ENCODE data around the gene SLC4A1. TPM values are rescaled to one million over a fixed set of nuclear protein-coding genes. Genes with fewer than 3 reads are reported as not detected.
A peak's percentile ranks its signal among the peaks of the same experiment; 100 is the strongest.

SLC4A1 gene
- total and polyA plus RNA-seq, 2 experiments from 2014 or later = not detected

- ATAC-seq = no peak; the same call in 2 of the 3 replicates
- Histone ChIP-seq H3K79me2 (replicated peaks; ENCODE audit: insufficient read depth) (no peaks in the 10 kb centered on the region), H3K36me3 (ENCODE audit: insufficient read depth) (no peaks in the 10 kb centered on the region), H2AFZ (peak overlapping the region; percentile 95), H3K27ac (ENCODE audit: low read depth) (peak overlapping the region; percentile 55; the same call in 1 of the 2 replicates), H3K27me3 (ENCODE audit: insufficient read depth) (no peaks in the 10 kb centered on the region), H3K4me3 (no peak overlapping the region), H3K4me2 (peak overlapping the region; percentile 64; the same call in 1 of the 2 replicates), H3K9me2 (ENCODE audit: insufficient read depth) (no peaks in the 10 kb centered on the region), H4K20me1 (replicated peaks; ENCODE audit: insufficient read depth) (no peaks in the 10 kb centered on the region), H3K4me1 (ENCODE audit: insufficient read depth) (peaks cover 14% of the 10 kb centered on the region), H3F3A (replicated peaks; ENCODE audit: low read depth) (no peaks in the 10 kb centered on the region)
- no peak for DNase-seq (ENCODE audit: low spot score)
- no peaks in the 10 kb centered on the region for H3K9me3 Mint-ChIP-seq
- peak overlapping the region; percentile 1; the same call in 1 of the 3 replicates for H3K4me3 Mint-ChIP-seq
- TF ChIP-seq EZH2 (IDR thresholded peaks at IDR 0.05; ENCODE audit: low read depth, unreplicated experiment) (no peak), ZNF462 (CRISPR knock-in tag; IDR thresholded peaks at IDR 0.05) (no peak), CREB1 (CRISPR knock-in tag; IDR thresholded peaks at IDR 0.05; ENCODE audit: low read depth) (no peak), EZH2phosphoT487 (IDR thresholded peaks at IDR 0.05; ENCODE audit: unreplicated experiment) (no peak), ETS1 (IDR thresholded peaks at IDR 0.05) (no peak), REST (IDR thresholded peaks at IDR 0.05; ENCODE audit: unreplicated experiment) (no peak), CTCF (conservative IDR thresholded peaks at IDR 0.05; ENCODE audit: low read depth in 2 of 2) (no peak), POLR2AphosphoS5 (IDR thresholded peaks at IDR 0.05; ENCODE audit: low read depth) (no peak), STAT1 (IDR thresholded peaks at IDR 0.05; ENCODE audit: unreplicated experiment) (no peak), ZNF331 (CRISPR knock-in tag; IDR thresholded peaks at IDR 0.05; ENCODE audit: low read depth) (no peak), JUNB (IDR thresholded peaks at IDR 0.05; ENCODE audit: unreplicated experiment) (no peak), NANOG (IDR thresholded peaks at IDR 0.05; ENCODE audit: borderline replicate concordance) (no peak), ZNF114 (CRISPR knock-in tag; IDR thresholded peaks at IDR 0.05) (no peak)
- H3K4me1 Mint-ChIP-seq = peaks cover 14% of the 10 kb centered on the region
- 0 out of 2 replicates have a peak overlapping the region, but pooled peaks have one; percentile 2 for H3K27ac Mint-ChIP-seq
- peaks cover 16% of the 10 kb centered on the region for H3K27me3 Mint-ChIP-seq (ENCODE audit: insufficient read depth, low read depth, poor library complexity)
- no peaks in the 10 kb centered on the region for H3K36me3 Mint-ChIP-seq (ENCODE audit: low read depth)
These were observed 12.5 kb upstream of the SLC4A1 start for GRCh38 chr17:44280392-44280937.

All from GM23338 (cell line).